GM18868 (cell line): ENCODE measurements around the gene MIB2.
A peak's percentile ranks its signal among the peaks of the same experiment; 100 is the strongest.
"Not testable (repeated sequence)": the region's sequence is repeated elsewhere in the genome, so short reads cannot be mapped to it uniquely, and the experiment has no call there.

ENCODE experiments used
- ATAC-seq: cut with Tn5 transposase; IDR thresholded peaks from one replicate; pipeline ENCODE4 v1.9.1; 2021; ENCODE audit warnings: mild to moderate bottlenecking, moderate library complexity; ENCODE audit not compliant: unreplicated experiment

MIB2 gene

DNA sequence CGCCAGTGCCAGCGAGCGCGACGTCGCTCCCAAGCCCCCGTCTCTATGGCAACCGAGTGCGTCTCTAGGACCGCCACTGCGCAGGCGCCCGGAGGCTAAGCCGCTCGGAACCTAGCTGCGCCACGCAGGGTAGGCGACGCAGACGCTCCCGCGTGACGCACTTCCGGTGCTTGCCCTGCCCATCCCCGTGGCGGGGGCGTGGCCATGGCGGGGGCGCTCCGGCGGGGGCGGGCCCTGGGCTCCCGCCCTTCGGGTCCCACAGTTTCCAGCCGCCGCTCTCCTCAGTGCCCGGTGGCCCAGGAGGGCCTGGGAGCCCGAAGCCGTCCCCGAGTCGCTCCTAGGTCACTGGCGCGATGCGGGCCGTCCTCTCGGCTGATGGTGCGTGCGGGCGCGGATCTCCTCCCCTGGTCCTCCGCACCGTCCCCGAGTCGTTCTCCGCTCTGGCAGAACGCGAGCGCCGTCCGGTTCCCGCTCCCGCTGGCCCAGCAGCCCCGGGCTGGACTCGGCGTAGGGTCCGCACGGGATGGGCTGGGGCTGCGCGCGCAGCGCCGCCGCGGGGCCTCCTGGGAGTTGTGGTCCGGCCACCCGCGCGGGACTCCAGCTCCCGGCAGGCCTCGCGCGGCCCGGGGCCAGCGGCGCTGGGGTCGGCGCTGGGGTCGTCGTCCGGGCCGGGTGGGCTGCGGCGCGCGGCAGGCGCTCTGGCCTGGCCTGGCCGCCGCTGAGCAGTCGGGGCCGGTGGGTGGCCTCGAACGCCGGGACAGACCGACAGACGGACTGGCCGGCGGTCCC, at the start of gene MIB2:
TSS of gene MIB2 (plus strand) at position 245 of the 789 bp plus-strand sequence. CDS start 7,953 bp downstream, outside the sequence.
- ATAC-seq = peak; percentile 84

DNA sequence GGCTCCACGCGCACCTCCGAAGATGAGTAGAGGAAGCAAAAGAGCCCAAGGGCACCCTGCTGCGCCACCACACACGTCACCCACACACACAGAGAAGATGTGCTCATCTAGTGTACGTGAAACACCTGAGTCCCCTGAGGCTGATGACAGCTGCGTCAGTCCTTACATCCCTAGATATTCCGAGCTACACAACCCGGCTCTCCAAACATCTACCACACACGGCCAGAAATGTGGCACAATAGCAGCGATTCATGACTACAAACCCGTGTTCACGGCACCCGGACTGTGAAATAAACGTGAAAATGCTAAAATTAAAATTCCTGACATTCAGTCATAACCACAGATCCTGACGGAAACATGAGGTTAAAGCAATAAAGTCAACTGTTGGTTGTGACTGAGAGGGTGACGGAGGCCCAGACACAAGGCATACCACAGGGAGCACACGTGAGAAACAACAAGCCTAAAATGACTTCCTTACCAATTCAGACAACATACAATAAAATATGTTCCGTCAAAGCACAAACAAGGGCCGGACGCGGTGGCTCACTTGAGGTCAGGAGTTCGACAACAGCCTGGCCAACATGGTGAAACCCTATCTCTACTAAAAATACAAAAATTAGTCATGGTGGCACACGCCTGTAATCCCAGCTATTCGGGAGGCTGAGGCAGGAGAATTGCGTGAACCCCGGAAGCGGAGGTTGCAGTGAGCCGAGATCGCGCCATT, 48.0 kb upstream of the MIB2 start:
- ATAC-seq = no peak

- no peak for ATAC-seq
These were observed 47.4 kb upstream of the MIB2 start for GRCh38 chr1:1567891-1568291.

DNA sequence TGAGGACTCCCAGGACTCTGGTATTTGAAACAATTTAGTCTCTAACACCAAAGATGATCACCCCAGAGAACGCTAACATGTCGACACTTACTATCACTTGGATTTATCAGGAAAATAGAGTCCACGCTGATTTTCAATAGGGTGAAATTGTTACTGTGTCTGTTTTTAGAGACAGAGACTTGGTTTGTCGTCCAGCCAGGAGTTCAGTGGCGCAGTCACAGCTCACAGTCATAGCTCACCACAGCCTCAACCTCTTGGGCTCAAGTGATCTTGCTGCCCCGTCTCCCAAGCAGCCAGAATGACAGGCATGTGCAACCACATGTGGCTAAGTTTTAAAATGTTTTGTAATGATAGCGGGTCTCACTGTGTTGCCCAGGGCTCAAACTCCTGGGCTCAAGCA, 46.0 kb upstream of the MIB2 start:
- no peak for ATAC-seq

GRCh38 chr1:1573843-1574720, 41.2 kb upstream of the MIB2 start:
- peak; percentile 67 for ATAC-seq

DNA sequence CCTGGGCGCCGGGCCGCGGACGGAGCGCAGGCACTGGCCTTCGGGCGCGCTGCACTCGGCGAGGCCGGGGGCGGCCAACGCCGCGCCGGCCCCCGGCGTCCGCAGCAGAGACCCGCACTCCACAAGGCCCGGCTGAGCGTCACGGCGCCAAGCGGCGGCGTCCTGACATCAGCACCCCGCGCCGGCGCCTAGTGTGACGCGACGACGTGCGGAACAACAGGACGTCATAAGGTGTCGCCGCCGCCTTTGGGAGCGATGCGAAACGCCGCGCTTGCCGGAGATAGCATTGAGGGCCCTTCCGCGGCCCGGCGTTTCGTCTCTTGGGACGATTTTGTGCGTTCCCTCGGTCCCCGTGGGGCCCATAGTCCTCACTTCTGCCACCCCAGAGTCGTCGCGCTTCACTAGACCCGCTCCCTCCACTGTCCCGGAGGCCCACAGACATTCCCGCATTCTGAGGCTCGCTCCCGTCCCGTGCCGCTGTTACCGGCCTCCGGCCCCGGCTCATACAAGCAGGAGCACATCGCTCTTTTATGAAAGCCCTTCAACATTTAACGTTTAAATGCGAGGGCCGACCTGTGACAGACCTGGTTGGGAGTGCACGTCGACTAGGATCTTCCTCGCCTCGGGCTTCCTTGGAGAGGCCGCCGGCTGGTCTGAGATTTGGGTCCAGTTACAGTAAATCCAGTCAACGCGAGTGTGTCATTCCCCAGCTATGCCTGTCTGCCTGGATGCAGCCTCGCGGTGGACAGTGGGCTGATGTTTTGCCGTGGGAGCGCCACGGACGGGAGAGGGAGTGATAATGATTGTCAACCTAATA, 40.4 kb upstream of the MIB2 start, which contains the start of gene SSU72:
TSS of gene SSU72 (minus strand) at position 143 of the 817 bp plus-strand sequence. CDS start 306 bp downstream, outside the sequence.
- ATAC-seq = peak; percentile 82

DNA sequence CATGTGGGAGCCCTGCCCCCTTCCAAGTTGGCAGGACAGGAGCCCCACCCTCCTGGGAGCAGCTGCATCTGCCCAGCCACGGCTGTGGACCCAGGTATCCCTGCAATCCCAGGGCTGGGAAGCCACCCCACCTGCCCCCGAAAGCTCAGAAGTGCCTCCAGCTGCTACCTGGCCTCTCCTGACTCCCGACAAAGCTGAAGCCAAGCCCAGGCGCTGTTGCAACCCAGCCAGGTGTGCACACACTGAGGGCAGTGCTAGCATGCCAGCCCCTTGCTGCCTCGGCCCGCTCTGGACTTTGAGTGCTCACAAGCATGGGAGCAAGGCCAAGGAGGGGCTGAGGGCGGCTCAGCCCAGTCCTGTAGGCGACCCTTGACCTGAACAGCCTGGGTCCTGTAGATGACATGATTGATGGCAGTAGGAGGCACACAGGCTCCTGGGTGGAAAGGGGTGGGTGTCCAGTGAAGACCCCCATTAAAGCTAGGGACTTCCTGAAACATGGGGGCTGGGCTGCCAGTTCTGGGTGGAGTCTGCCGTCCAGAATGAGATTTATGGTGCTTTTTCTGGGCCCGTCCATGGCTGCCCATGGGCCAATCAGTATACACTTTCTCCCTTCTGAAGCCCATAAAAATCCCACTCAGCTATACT, 37.8 kb upstream of the MIB2 start:
- ATAC-seq = no peak

GRCh38 chr1:1578371-1578940, 36.8 kb upstream of the MIB2 start:
- no peak for ATAC-seq

GRCh38 chr1:1582585-1583346, 32.5 kb upstream of the MIB2 start:
- ATAC-seq = no peak

- ATAC-seq = no peak
These were observed 31.8 kb upstream of the MIB2 start for GRCh38 chr1:1583347-1584010.

DNA sequence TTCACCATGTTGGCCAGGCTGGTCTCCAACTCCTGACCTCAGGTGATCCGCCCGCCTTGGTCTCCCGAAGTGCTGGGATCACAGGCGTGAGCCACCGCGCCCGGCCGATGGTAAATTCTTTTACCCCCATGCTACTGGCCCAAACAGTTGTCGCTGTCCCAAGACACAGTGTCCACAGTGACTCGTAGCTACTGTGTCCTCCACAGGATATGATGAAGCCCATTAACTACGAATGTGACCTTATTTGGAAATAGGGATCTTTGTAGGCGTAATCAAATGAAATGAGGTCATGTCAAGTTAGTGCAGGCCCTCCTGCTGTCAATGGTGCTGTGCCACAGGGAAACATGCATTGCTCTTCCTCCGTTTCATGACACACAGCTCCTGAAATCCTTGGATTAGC, 23.8 kb upstream of the MIB2 start:
- no peak for ATAC-seq

GRCh38 chr1:1593834-1594601, 21.3 kb upstream of the MIB2 start:
- ATAC-seq = no peak

DNA sequence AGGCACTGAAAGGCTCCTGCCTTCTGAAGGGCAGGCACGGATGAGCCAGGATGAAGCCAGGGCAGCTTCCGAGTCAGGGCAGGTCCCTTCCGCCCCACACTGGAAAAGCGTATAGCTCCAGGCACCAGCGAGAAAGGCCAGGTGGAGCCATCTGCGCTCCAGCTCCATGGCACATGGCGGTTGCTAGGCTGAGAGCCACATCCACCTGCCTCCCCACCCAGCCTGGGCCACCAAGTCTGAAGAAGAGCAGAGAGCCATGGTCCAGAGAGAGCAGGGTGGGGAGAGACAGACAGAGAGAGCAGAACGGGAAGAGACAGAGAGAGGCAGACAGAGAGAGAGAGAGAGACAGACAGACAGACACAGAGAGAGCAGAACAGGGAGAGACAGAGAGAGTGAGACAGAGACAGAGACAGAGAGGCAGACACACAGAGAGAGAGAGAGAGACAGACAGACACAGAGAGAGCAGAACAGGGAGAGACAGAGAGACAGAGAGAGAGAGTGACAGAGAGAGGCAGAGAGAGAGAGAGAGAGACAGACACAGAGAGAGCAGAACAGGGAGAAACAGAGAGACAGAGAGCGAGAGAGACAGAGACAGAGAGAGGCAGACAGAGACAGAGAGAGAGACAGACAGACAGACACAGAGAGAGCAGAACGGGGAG, 20.6 kb upstream of the MIB2 start:
- ATAC-seq = no peak

GRCh38 chr1:1595341-1595740, 20.0 kb upstream of the MIB2 start:
- not testable (repeated sequence) for ATAC-seq

GRCh38 chr1:1596493-1597274, 18.6 kb upstream of the MIB2 start:
- ATAC-seq = no peak

- no peak for ATAC-seq
These were observed 17.9 kb upstream of the MIB2 start for GRCh38 chr1:1597275-1597930.
